Hematopoietic multipotent progenitor cell treated with erythropoietin and hydrocortisone succinate and interleukin-3 and kit ligand, for 15 days (in vitro differentiated cells): Measurements from ENCODE around the gene COPS3.

ENCODE experiments used
- DNase-seq: peaks from one replicate; pipeline ENCODE4 v3.0.0-alpha.2; 2015; ENCODE audit warnings: low spot score

COPS3 gene

DNA sequence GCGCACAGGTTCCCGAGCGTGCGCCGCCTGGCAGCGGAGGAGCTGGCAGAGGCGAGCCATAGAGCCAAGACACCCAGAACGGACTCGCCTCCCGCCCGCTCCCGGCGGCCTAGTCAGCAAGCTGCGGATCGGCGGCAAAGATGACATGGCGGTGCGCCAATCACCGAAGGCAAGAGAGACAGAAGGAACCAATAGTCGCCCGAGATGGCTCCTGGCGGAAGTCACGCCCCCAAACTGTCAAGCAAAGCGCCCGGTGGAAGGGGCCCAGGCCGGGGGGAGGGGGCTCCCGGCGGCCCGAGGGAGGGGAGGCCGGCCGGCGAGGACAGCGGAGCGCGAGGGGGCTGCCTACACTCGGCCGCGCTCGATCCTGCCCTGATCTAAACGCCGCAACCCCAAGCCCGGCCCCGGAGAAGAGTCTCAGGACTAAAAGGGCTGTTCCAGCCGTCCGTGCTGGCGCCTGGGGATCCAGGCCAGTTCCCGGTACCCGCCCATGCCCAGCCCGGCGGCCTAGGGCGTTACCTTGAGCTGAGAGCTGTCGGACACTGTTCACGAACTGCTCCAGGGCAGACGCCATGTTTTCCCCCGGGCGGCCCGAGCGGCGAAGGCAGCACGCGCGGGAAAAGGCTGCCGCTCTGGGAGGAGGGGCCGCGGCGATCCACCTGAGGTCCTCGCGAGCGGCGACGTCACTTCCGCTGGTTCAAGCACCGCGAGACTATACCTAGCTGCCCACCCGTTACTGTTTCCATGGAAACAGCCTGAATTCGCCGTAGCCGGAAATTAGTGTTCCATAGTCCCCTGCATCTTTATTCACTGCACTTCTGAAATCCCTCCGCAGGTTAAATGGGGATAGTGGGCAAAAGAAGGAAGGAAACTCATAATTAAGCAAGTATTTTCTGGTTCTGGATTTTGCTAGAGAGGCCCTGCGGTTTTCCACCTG lies at the start of gene COPS3:
Gene COPS3, minus strand, starts transcription at position 634 of the 937 bp plus-strand sequence. Its CDS starts 60 bp downstream, at position 574.
- DNase-seq = peak; percentile 98

DNA sequence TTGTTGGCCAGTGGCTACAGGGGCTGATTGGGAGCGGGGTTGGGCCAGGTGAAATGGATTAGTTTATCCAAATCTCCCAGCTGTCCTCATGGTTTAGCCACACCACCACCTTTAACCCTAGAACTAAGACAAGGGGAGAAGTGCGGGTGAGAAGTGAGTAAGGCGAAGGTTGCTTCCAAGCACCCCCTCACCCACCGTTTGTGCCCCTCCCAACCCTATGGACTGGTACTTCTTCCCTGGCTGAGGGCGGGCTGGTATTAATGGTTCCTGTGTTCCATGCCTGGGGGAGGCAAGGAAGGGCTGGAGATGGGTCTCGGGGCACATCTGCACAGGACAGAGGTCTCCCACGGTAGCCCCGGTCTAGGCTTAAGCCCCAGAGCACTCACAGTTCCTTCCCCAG lies 47.2 kb upstream of the COPS3 start:
- no peak for DNase-seq

- DNase-seq = no peak
Observed at GRCh38 chr17:17326275-17326875, 45.3 kb upstream of the COPS3 start.

DNA sequence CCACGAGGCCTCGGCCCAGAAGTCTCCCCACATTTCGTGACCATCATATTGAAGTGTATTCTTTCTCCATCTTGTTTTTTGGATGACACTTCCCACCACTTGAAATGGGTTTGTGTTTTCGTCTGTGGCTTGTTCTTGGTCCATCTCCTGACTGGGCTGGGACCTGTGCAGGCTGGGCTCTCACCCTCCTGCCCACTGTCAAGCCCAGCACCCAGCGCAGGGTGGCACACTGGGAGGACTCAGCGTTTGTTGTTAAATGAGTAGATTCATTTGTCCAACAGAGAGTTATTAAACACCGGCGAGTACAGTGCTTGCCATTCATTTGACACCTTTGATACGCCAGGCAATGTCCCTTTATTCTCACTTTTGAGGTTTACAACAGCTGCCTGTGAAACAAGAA lies 44.8 kb upstream of the COPS3 start:
- no peak for DNase-seq

DNA sequence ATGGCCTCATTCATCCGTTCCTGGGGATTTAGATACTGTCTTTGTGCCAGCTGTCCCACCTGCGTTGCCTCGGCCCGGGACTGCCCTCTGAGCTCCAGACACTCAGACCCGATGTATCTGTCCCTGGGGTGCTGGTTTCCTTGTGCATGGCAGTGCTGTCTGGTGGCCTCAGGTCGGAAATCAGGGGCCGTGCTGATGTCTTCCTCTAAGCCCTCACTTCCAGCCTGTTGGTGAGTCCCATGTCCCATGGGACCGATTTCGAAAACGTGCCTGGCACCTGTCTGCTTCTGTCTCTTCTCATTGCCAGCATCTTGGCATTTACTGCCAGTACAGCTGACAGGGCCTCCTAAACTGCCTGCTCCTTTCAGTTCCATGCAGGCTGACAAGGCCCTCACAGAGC lies 44.2 kb upstream of the COPS3 start:
- DNase-seq = no peak

GRCh38 chr17:17324616-17325015 lies 43.6 kb upstream of the COPS3 start:
- no peak for DNase-seq

DNA sequence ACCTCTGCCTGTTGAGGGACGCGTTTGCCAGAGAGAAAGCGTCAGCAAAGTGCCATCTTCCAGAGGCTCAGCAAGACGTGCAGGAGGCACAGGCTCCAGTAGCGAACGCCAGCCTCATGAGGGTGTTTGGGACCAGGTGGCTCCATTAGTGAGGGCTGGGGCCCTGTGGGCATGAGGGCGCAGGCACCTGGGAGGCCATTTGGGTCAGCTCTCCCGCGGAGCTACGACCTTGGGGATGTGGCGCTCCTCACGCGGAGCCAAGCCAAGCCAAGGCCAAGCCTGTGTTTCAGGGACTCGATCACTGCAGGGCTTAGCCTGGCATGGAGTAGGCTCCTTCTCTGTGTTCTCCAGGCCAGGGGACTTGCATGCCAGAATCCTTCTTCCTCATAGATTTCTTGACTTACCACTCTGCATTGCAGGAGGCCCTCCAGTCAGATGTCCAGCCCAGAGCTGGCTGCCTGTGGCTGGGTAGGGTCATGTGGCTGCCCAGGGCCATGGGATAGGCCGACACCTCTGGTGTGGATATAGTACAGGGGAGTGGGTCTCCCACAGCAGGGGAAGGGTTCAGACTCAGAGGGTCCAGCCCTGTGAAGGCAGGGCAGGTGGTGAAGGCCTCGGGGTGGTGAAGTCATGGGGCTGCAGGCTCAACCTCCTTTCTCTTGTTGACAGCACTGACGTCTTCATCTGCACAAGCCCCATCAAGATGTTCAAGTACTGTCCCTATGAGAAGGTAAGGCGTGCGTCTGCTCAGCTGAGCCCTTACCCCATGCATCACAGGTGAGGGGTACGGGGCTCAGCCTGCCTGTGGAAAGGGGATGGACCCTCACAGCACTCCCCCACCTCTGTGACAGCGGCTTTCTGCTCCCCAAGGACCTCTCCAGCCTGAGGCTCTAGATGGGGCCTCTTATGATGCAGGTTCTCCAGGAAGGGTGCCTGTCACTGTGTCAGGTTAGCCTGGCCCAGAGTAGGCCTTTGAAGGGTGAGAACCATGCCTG lies 41.8 kb upstream of the COPS3 start:
- no peak for DNase-seq

DNA sequence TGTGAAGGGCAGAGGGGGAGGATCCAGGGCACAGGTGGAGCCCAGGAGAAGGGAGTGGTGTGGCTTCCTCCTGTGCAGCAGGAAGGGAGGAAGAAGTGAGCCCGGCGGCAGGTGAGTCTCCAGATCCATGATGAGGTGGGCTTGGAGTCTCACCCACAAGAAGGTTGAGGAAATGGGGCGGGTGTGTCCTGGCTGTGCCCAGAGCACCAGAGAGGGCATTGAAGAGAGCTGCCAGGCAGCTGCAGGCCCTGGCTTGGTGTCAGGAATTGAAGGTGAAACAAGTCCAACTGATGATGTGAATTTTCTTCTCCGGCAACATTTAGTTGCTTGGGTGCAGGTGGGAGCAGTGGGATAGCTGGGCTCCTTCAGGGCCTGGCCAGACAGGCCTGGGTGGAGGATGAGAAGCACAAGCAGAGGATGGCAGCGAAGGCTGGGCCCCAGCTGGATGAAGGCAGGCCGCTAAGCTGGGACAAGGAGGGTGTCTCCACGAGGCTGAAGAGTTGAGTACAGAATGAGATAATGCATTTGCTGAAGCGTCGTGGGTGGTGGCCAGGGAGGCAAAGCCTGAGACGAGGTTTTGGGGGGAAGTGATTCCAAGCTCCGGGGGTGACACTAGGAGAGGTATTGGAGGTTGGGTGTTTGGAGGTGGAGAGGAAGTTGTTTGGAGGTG lies 40.4 kb upstream of the COPS3 start:
- no peak for DNase-seq

- no peak for DNase-seq
Observed at GRCh38 chr17:17320911-17321220, 39.8 kb upstream of the COPS3 start.

GRCh38 chr17:17320188-17320910 lies 39.3 kb upstream of the COPS3 start:
- no peak for DNase-seq

GRCh38 chr17:17315142-17315821 lies 34.2 kb upstream of the COPS3 start:
- no peak for DNase-seq

GRCh38 chr17:17314501-17315071 lies 33.5 kb upstream of the COPS3 start:
- DNase-seq = no peak

- DNase-seq = peak; percentile 68
Observed at GRCh38 chr17:17313350-17313991, 32.4 kb upstream of the COPS3 start.

- DNase-seq = no peak
Observed at GRCh38 chr17:17309356-17309755, 28.3 kb upstream of the COPS3 start.

GRCh38 chr17:17305281-17305801 lies 24.3 kb upstream of the COPS3 start:
- peak; percentile 70 for DNase-seq

DNA sequence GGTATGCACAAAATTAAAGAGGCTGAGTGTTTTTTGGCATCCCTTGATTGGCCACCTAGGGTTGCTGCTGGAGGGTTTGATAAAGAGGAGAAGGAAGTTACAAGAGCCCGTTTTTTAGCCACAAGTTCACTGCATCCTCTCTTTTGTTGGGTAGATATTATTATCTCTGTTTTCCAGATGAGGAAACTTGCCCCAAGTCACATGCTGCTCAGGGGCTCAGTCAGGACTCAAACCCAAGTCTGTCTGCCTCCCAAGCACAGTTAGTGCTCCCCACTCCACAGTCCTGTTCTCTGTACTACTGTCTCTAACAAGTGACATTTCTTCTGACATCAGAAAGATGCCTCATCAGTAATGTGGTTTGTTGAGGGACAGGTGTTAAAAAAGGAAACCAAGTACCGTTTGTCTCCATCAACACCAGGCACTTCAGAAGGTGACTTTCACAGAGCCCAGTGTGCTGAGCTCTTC lies 23.5 kb upstream of the COPS3 start:
- peak; percentile 88 for DNase-seq

GRCh38 chr17:17303847-17304490 lies 22.9 kb upstream of the COPS3 start:
- peak; percentile 48 for DNase-seq

DNA sequence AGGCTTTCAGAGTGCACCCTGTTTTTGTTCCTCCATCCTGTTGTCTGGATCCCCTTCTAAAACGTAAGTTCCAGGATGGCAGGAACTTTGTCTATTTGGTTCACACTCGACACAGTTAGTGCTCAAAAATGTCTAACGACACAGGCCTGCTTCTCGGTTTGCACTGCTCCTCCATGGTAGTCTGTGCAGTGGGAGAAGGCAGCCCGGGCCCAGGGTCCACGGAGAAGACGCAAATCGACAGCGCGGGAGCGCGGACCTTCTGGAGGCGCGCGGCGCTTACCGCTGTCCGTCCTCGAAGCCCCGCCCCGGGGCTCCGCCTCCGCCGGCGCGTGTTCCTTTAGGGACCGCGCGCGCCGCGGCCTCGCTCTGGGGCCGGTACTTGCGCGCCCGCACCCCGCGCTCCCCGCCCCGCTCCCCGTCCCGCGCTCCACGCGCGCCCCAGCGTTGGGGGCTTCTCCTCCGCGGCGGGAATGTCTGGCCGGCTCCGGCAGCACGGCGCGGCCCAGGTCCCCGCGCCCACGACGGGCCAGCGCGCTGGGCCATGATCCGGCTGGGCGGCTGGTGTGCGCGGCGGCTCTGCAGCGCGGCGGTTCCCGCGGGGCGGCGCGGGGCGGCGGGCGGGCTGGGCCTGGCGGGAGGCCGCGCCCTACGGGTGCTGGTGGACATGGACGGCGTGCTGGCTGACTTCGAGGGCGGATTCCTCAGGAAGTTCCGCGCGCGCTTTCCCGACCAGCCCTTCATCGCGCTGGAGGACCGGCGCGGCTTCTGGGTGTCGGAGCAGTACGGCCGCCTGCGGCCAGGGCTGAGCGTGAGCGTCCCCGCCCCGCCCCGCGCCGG lies 22.2 kb upstream of the COPS3 start, which contains the start of gene NT5M:
Gene NT5M, plus strand, starts transcription at position 364 of the 837 bp plus-strand sequence. Its CDS starts 178 bp downstream, at position 542.
- peak; percentile 81 for DNase-seq
